Subcutaneous adipose tissue (tissue), 4 donors: ENCODE data around the gene TTC9. TPM values are rescaled to one million over a fixed set of nuclear protein-coding genes. Genes with fewer than 3 reads are reported as not detected.

Experiments used
- total RNA-seq, 4 donors: library from RNA; depleted of rRNA; stranded (reverse); fragments of >200 nt; gene quantifications; one replicate each; pipeline ENCODE4 v1.1.0, GENCODE V29; 2016
- TF ChIP-seq, protein P1 (sequence below): fragments of 450-650 bp; IDR thresholded peaks from one replicate; pipeline ENCODE4 v1.5.1; 2016; ENCODE audit warnings: low read depth, mild to moderate bottlenecking, control low read depth, antibody characterized with exemption, moderate library complexity

The TTC9 gene
- total RNA-seq, 4 donors from 2014 or later: 0.22 to 0.65 (median 0.36) TPM

DNA sequence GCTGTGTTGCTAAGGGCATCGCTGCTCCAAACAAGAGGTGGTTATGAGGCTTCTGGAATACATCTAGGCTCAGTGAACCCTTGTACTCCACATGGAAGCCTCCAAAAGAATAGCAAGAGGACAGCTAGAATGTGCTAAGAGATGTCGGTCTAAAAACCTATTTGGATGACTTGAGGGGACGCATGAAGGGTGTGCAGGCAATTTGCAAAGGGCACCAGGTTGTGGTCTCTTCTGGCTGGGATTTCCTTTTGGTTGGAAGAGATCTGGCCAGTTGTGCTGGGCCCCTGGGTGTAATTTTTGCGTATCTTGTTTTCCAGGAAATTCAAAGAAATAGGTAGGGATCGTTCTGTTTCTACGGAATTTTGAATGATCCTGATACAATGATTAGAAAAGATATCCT is 4.2 kb downstream of the TTC9 start:
- TF ChIP-seq, protein P1, sequence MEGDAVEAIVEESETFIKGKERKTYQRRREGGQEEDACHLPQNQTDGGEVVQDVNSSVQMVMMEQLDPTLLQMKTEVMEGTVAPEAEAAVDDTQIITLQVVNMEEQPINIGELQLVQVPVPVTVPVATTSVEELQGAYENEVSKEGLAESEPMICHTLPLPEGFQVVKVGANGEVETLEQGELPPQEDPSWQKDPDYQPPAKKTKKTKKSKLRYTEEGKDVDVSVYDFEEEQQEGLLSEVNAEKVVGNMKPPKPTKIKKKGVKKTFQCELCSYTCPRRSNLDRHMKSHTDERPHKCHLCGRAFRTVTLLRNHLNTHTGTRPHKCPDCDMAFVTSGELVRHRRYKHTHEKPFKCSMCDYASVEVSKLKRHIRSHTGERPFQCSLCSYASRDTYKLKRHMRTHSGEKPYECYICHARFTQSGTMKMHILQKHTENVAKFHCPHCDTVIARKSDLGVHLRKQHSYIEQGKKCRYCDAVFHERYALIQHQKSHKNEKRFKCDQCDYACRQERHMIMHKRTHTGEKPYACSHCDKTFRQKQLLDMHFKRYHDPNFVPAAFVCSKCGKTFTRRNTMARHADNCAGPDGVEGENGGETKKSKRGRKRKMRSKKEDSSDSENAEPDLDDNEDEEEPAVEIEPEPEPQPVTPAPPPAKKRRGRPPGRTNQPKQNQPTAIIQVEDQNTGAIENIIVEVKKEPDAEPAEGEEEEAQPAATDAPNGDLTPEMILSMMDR: no peak

DNA sequence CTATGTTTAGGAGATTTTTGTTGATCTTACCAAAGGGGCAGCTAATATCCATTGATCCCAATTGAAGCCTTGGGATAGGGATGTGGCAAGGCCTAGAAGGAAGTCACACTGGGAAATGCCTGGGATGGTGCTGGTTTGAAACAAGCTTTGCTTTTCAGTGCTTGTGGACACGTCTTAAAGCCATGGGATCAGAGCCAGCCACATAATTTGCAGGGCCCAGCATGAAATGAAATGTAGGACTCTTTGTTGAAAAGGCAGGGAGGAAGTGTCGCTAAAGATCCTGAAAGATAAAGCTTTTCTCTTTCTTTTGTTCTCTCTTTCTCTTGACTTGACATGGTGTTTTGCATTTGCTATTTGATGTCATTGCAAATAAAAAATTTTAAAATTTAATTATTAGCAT is 5.0 kb downstream of the TTC9 start:
- TF ChIP-seq, protein P1: no peak

DNA sequence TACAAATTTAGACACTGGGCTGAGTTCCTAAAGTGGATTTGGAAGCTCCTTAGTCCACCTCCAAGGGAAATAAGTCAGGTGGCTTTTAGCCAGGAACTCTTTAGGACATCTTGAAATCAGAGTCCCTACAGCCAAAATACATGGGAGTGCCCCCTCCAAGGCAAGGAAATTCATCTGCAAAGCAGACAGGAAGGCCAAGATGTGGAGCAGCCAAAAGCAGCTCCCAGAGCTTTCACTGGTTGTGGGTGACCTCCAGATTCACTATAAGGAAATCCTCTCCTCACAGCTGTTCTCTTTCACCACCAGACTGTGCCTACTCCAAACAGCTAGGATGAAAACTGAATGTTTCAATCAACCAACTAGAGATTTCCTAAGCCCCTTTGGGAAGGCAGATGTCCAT is 6.6 kb downstream of the TTC9 start:
- TF ChIP-seq, protein P1: no peak

GRCh38 chr14:70649803-70650202 is 8.1 kb downstream of the TTC9 start:
- TF ChIP-seq, protein P1: no peak

DNA sequence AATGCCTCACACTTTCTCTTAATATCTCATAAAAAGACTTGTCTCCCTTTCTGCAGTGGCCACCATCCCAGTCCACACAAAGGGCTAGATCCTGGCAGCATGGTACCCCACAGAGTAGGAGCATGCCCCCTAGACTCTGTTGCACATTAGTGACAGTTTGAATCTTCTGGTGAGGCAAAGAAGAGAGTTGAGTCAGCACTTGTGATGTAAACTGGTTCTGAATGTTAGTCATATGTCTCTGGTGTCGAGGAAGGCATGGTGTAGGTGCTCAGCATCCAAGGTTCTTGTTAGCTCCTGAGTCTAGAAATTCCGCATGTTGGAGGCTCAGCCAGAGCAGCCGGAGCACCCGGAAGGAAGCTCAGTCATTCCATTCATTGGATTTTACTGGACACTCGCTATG is 9.8 kb downstream of the TTC9 start:
- TF ChIP-seq, protein P1: no peak

- TF ChIP-seq, protein P1: no peak
These were observed 11.2 kb downstream of the TTC9 start for GRCh38 chr14:70652871-70653270.

DNA sequence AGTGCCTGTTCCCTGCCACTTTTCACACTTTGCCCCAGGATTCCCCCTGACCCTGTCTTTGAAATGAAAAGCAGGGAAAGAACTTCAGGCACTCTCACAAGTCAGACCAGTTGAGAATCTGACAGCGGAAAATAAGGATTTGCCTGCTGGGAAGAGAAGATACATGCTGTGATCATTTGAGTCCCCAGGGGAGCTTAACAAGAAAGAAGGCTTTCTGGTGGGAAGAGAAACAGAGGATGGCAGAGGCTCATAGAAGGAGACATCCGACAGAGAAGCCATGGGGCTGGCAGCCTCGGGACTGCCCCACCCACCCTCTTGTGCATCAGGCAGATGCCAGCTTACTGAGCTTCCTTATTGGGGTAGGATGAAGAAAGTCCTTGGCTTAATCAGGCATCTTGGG is 11.9 kb downstream of the TTC9 start:
- TF ChIP-seq, protein P1: no peak
